DOHH2 (cell line): ENCODE data around the gene FAM8A1.

ENCODE experiments used
- H3F3A ChIP-seq: fragments of 200-600 bp; sonication (generic), shearing (Covaris generic); 2 replicates; pipeline ENCODE4 v1.6.0; 2016; ENCODE audit warnings: antibody characterized with exemption, mild to moderate bottlenecking; ENCODE audit not compliant: control insufficient read depth, insufficient read depth
- H3K27ac ChIP-seq: fragments of 200-600 bp; sonication (generic); 2 replicates; pipeline ENCODE4 v1.5.1; 2014; ENCODE audit warnings: low read depth, mild to moderate bottlenecking, low read length, moderate library complexity
- H3K27me3 ChIP-seq: fragments of 200-600 bp; sonication (generic); 2 replicates; pipeline ENCODE4 v1.6.1; 2014; ENCODE audit warnings: mild to moderate bottlenecking, low read length, mixed read lengths; ENCODE audit not compliant: control insufficient read depth
- H3K36me3 ChIP-seq: fragments of 200-600 bp; sonication (generic); 2 replicates; pipeline ENCODE4 v1.6.1; 2014; ENCODE audit warnings: mild to moderate bottlenecking, low read length, moderate library complexity, mixed read lengths; ENCODE audit not compliant: control insufficient read depth
- H3K4me1 ChIP-seq: fragments of 200-600 bp; sonication (generic); 2 replicates; pipeline ENCODE4 v1.6.1; 2014; ENCODE audit warnings: mild to moderate bottlenecking, low read length, mixed read lengths; ENCODE audit not compliant: control insufficient read depth
- H3K4me2 ChIP-seq: fragments of 200-600 bp; sonication (generic); 2 replicates; pipeline ENCODE4 v1.6.0; 2014; ENCODE audit warnings: mild to moderate bottlenecking, low read length, moderate library complexity
- H3K4me3 ChIP-seq: fragments of 200-600 bp; sonication (generic); 2 replicates; pipeline ENCODE4 v1.5.1; 2014; ENCODE audit warnings: mild to moderate bottlenecking, low read length, mixed read lengths
- H3K79me2 ChIP-seq: fragments of 200-600 bp; sonication (generic); 2 replicates; pipeline ENCODE4 v1.6.1; 2014; ENCODE audit warnings: mild to moderate bottlenecking, low read length, mixed read lengths; ENCODE audit not compliant: control insufficient read depth
- H3K9me2 ChIP-seq: fragments of 200-600 bp; sonication (generic); replicated peaks from 2 replicates; pipeline ENCODE4 v1.6.1; 2014; ENCODE audit warnings: mild to moderate bottlenecking, low read length, mixed read lengths; ENCODE audit not compliant: control insufficient read depth
- H3K9me3 ChIP-seq: fragments of 200-600 bp; sonication (generic); 2 replicates; pipeline ENCODE4 v1.6.1; 2014; ENCODE audit warnings: antibody characterized with exemption, low read length, mixed read lengths; ENCODE audit not compliant: control insufficient read depth, insufficient read depth
- H4K20me1 ChIP-seq: fragments of 200-600 bp; sonication (generic); 2 replicates; pipeline ENCODE4 v1.6.0; 2014; ENCODE audit warnings: low read depth, mild to moderate bottlenecking, antibody characterized with exemption, low read length, moderate library complexity; ENCODE audit not compliant: control insufficient read depth, insufficient read depth
- EZH2phosphoT487 ChIP-seq: fragments of 200-600 bp; sonication (generic); IDR thresholded peaks from 2 replicates; pipeline ENCODE4 v1.6.1; 2017; ENCODE audit warnings: borderline replicate concordance, mild to moderate bottlenecking, antibody characterized with exemption, low read length, moderate library complexity, mixed read lengths
- TF ChIP-seq, protein P1 (sequence below): fragments of 200-600 bp; sonication (generic); IDR thresholded peaks from one replicate; pipeline ENCODE4 v1.5.1; 2014; ENCODE audit warnings: antibody characterized with exemption, mild to moderate bottlenecking, low read depth, low read length; ENCODE audit not compliant: poor library complexity, severe bottlenecking

The FAM8A1 gene

DNA sequence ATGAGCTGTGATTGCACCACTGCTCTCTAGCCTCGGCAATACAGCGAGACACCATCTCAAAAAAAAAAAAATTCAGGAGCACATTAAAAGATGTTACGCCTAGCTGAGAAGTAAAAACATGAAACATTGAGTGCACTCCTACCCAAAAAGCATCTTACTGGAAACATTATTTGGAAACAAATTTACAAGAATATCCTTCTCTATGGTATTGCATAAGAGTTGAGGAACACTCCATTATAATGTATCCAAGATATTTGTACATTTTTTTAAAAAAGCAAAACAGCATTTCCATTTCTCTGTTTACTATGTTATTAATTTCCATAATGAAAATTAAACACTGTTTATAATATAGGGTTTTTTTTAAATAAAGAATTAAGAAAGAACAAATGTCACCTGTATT, 48.6 kb downstream of the FAM8A1 start:
- Histone ChIP-seq H3K27me3 (no peaks in the 10 kb centered on the region), H3F3A (peaks cover 4% of the 10 kb centered on the region; the same call in 1 of the 2 replicates), H3K4me1 (no peaks in the 10 kb centered on the region), H3K9me3 (no peaks in the 10 kb centered on the region), H4K20me1 (no peaks in the 10 kb centered on the region; the same call in 1 of the 2 replicates), H3K9me2 (no peaks in the 10 kb centered on the region), H3K79me2 (peaks cover 50% of the 10 kb centered on the region), H3K4me3 (no peak overlapping the region), H3K4me2 (no peak overlapping the region), H3K27ac (no peak overlapping the region), H3K36me3 (peaks cover 94% of the 10 kb centered on the region)
- TF ChIP-seq, protein P1, sequence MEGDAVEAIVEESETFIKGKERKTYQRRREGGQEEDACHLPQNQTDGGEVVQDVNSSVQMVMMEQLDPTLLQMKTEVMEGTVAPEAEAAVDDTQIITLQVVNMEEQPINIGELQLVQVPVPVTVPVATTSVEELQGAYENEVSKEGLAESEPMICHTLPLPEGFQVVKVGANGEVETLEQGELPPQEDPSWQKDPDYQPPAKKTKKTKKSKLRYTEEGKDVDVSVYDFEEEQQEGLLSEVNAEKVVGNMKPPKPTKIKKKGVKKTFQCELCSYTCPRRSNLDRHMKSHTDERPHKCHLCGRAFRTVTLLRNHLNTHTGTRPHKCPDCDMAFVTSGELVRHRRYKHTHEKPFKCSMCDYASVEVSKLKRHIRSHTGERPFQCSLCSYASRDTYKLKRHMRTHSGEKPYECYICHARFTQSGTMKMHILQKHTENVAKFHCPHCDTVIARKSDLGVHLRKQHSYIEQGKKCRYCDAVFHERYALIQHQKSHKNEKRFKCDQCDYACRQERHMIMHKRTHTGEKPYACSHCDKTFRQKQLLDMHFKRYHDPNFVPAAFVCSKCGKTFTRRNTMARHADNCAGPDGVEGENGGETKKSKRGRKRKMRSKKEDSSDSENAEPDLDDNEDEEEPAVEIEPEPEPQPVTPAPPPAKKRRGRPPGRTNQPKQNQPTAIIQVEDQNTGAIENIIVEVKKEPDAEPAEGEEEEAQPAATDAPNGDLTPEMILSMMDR, result no peak
- no peak for TF ChIP-seq EZH2phosphoT487

DNA sequence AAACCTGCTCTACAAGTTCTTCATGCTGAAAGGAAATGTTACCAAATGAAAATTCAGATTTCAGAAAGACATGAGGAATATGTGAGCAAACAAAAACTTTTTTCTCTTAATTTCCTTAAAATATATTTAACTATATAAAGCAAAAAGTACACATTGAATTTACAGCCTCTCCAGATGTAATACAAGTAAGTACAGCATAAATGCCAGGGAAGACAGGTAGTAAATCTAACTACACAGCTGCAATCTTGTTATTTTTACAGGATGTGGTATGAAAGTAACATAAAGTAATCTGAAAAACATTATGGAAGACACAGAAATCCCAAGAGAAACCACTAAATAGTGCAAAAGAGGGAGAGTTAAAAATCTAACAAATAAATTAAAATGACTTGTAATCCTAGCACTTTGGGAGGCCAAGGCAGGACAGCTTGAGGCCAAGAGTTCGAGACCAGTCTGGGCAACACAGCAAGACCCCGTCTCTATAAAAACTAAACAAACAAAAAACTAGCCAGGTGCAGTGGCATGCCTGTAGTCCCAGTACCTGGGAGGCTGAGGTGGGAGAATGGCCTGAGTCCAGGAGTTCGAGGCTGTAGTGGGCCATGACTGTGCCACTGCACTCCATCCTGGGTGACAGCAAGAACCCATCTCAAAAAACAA, 50.7 kb downstream of the FAM8A1 start:
- Histone ChIP-seq H3K27ac (no peak overlapping the region), H3F3A (peaks cover 4% of the 10 kb centered on the region; the same call in 1 of the 2 replicates), H3K9me2 (no peaks in the 10 kb centered on the region)

DNA sequence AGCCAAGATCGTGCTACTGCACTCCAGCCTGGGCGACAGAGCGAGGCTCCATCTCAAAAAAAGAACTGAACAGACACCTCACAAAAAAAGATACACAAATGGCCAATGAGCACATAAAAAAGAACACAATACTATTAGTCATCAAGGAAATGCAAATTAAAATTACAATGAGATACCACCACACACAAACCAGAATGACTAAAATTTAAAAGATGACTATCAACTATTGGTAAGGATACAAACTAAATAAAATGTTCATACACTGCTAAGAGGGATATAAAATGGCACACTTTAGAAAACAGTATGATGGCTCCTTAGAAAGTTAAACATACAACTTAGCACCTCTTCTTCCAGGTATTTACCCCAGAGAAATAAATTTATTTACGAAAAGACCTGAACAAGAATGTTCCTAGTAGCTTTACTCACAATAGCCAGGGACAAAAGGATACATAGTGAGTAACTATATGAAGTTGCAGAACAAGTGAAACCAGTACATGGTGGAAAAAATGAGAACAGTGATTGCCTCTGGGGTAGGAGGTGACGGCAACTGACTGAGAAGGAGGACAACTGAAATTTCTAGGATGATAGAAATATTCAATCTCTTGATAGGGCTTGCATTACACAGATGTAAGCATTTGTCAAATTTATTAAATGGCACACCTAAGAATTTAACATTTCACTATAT, 53.2 kb downstream of the FAM8A1 start:
- no peak for TF ChIP-seq EZH2phosphoT487
- TF ChIP-seq, protein P1, result no peak
- Histone ChIP-seq H3K27me3 (no peaks in the 10 kb centered on the region), H3K9me2 (no peaks in the 10 kb centered on the region), H3K9me3 (no peaks in the 10 kb centered on the region), H3K4me3 (no peak overlapping the region), H3K79me2 (peaks cover 78% of the 10 kb centered on the region), H3K4me2 (no peak overlapping the region), H3F3A (peaks cover 2% of the 10 kb centered on the region; the same call in 1 of the 2 replicates), H3K36me3 (peaks cover 89% of the 10 kb centered on the region), H3K27ac (no peak overlapping the region), H4K20me1 (peaks cover 5% of the 10 kb centered on the region; the same call in 1 of the 2 replicates), H3K4me1 (no peaks in the 10 kb centered on the region)

More for the DNA sequence above, 50.7 kb downstream of the FAM8A1 start:
- Histone ChIP-seq H3K79me2 (peaks cover 60% of the 10 kb centered on the region), H3K36me3 (peaks cover 92% of the 10 kb centered on the region), H3K4me3 (no peak overlapping the region), H3K9me3 (no peaks in the 10 kb centered on the region), H3K27me3 (no peaks in the 10 kb centered on the region), H3K4me2 (no peak overlapping the region), H3K4me1 (no peaks in the 10 kb centered on the region), H4K20me1 (no peaks in the 10 kb centered on the region; the same call in 1 of the 2 replicates)
- no peak for TF ChIP-seq EZH2phosphoT487
- TF ChIP-seq, protein P1, result no peak
